Measurements from ENCODE around the gene CCSER2.

The CCSER2 gene

GRCh38 chr10:84540617-84541288 lies 212.4 kb downstream of the CCSER2 start:
- H3K27me3 ChIP-seq (ENCODE audit: insufficient read depth, low read depth, severe bottlenecking), result no peaks in the 10 kb centered on the region
- no peaks in the 10 kb centered on the region for H3K9me3 ChIP-seq (ENCODE audit: severe bottlenecking)
- H3K4me3 ChIP-seq (ENCODE audit: low read depth, low read length), result peak overlapping the region; percentile 55
- no peak overlapping the region for H3K27ac ChIP-seq
- peak; percentile 91 for TF ChIP-seq CTCF (IDR thresholded peaks at IDR 0.05; ENCODE audit: low read depth, low read length)
- no peaks in the 10 kb centered on the region for H3K36me3 ChIP-seq
- peak; percentile 76 for DNase-seq

GRCh38 chr10:84541289-84541637 lies 212.9 kb downstream of the CCSER2 start:
- peak; percentile 58 for TF ChIP-seq CTCF (IDR thresholded peaks at IDR 0.05; ENCODE audit: low read depth, low read length)
- Histone ChIP-seq H3K27ac (no peak overlapping the region), H3K4me3 (ENCODE audit: low read depth, low read length) (peak overlapping the region; percentile 55), H3K27me3 (ENCODE audit: insufficient read depth, low read depth, severe bottlenecking) (no peaks in the 10 kb centered on the region), H3K9me3 (ENCODE audit: severe bottlenecking) (no peaks in the 10 kb centered on the region), H3K36me3 (no peaks in the 10 kb centered on the region)
- peak; percentile 57 for DNase-seq

GRCh38 chr10:84542522-84543490 lies 214.4 kb downstream of the CCSER2 start:
- no peak for TF ChIP-seq CTCF (IDR thresholded peaks at IDR 0.05; ENCODE audit: low read depth, low read length)
- no peak for DNase-seq
- Histone ChIP-seq H3K27me3 (ENCODE audit: insufficient read depth, low read depth, severe bottlenecking) (no peaks in the 10 kb centered on the region), H3K36me3 (no peaks in the 10 kb centered on the region), H3K27ac (no peak overlapping the region), H3K9me3 (ENCODE audit: severe bottlenecking) (no peaks in the 10 kb centered on the region), H3K4me3 (ENCODE audit: low read depth, low read length) (no peak overlapping the region)

GRCh38 chr10:84543948-84544347 lies 215.6 kb downstream of the CCSER2 start:
- no peak for DNase-seq
- H3K27ac ChIP-seq, result no peak overlapping the region
- no peak overlapping the region for H3K4me3 ChIP-seq (ENCODE audit: low read depth, low read length)
- no peak for TF ChIP-seq CTCF (IDR thresholded peaks at IDR 0.05; ENCODE audit: low read depth, low read length)
- no peaks in the 10 kb centered on the region for H3K9me3 ChIP-seq (ENCODE audit: severe bottlenecking)
- H3K36me3 ChIP-seq, result no peaks in the 10 kb centered on the region
- H3K27me3 ChIP-seq (ENCODE audit: insufficient read depth, low read depth, severe bottlenecking), result no peaks in the 10 kb centered on the region

GRCh38 chr10:84545651-84546050 lies 217.3 kb downstream of the CCSER2 start:
- Histone ChIP-seq H3K27me3 (ENCODE audit: insufficient read depth, low read depth, severe bottlenecking) (no peaks in the 10 kb centered on the region), H3K4me3 (ENCODE audit: low read depth, low read length) (no peak overlapping the region), H3K9me3 (ENCODE audit: severe bottlenecking) (no peaks in the 10 kb centered on the region), H3K36me3 (no peaks in the 10 kb centered on the region), H3K27ac (no peak overlapping the region)
- no peak for DNase-seq
- TF ChIP-seq CTCF (IDR thresholded peaks at IDR 0.05; ENCODE audit: low read depth, low read length), result no peak

Data from WERI-Rb-1 (cell line).